GM10847 (cell line): Measurements from ENCODE around the gene SLC35D1.

Source experiments
- POLR2A ChIP-seq: IDR thresholded peaks from 2 replicates; pipeline ENCODE4 v1.6.1; 2011; ENCODE audit not compliant: insufficient read length; ENCODE audit errors: extremely low read depth

SLC35D1 gene

DNA sequence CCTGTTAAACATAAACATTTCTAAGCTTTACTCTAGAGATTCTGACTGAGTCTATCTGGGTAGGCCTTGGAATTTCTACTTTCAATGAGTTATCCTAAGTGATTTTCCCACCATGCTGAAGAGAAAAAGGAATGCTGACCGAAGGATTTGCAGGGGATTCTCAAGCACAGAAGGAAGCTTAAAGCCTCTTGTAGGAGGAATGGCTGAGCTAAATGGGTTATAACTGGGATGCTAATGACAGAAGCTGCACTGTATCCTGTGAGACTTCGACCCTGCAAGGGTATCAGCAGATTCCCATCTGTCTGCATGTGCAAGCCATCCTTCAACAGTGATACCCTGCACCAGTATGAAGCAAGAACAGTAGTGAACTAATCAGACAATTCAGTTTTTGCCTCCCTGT, 35.4 kb downstream of the SLC35D1 start:
- no peak for TF ChIP-seq POLR2A

DNA sequence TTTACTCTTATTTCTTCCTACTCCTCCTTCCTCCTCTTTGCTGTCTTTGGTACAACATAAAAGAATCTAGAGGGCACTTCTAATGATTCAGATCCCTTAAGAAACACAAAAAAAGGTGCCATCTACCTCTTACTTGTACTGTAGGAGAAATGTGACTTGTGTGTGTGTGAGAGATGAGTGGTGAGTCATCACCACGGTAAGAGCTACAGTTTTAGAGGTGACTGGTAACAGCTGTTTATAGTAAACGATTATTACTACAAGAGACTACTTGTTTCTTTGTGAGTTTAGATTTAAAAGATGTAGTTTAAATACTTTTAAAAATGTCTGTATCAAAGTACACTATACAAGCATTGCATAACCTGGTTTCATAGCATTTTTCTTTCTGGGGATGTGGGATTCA, 40.4 kb downstream of the SLC35D1 start:
- TF ChIP-seq POLR2A = no peak

DNA sequence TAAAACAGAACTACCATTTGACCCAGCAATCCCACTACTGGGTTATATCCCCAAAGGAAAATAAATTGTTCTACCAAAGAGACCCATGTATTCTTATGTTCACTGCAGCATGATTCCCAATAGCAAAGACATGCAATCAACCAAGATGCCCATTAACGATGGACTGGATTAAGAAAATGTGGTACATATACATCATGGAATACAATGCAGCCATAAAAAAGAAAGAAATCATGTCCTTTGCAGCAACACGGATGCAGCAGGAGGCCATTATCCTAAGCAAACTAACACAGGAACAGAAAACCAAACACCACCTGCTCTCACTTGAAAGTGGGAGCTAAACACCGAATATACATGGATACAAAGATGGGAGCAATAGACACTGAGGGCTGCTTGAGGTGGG, 44.2 kb downstream of the SLC35D1 start:
- no peak for TF ChIP-seq POLR2A

DNA sequence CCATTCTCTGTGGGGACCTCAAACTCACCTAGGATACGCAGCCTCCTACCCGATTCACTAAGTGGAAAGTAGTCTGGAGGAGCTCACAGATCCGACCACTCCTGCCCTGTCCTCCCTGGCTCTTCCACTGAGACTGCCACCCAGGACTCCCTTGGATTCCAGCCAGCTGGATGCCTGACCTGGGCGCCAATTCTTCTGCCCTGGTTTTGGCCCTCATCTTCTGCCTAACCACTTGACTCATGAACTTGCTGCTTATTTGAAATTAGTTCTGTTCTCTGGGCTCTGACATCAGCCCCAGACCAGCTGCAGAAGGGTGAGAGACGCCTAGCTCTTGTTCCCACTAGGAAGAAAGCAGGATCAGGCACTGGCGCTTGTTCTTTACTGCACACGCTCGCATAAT, 48.9 kb downstream of the SLC35D1 start:
- no peak for TF ChIP-seq POLR2A

DNA sequence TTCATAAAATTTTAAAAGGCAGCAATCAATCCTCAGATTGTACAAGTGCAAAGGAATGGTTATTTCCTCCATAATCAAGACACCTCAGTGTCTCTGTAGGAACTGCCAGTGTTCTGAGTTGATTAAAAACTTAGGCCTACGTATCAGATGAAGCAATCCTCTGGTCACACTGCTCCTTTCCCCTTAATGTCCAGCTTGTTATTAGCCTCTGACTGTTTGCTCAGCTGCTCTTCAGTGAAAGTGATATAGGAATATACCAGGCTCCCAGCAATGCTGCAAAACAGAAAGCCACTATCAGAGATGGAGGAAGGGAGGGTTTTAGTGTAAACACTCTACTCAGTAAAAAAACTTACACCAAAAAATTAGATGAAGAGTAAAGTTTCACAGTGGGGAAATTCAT, 49.8 kb downstream of the SLC35D1 start:
- TF ChIP-seq POLR2A = no peak

DNA sequence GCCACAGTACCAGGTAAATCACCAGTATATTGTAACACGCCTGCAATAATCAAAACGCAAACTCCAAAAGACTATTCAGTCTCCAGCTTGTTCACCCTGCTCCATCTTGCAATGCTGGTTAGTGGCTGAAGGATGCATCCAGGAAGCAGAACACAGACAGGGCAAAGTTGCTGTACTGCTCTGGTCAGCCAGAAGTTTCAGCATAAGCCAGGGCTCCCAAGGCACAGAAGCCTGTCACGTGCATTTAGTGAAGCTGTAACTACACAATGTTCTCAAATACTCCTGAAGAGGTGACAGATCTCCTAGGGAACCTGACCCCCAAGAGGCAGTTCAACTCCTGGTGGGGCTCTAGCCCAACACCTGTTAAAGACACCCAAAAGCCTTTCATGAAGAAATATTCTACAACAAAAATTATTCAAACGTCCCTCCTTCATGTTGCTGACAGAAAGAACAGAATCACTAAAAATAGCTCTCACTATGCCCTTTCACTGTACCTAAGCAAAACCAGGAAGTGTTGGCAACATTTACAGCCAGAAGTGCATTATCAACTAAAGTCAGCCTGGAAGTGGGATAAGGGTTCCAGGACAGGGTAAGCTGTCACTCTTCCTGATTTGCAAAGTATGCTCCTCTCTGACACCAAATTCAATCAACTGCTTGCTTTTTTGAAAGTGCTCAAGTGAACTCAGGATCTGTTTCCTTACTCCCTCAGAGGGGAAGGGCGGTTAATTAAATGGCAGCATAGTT, 52.1 kb downstream of the SLC35D1 start:
- TF ChIP-seq POLR2A = no peak

DNA sequence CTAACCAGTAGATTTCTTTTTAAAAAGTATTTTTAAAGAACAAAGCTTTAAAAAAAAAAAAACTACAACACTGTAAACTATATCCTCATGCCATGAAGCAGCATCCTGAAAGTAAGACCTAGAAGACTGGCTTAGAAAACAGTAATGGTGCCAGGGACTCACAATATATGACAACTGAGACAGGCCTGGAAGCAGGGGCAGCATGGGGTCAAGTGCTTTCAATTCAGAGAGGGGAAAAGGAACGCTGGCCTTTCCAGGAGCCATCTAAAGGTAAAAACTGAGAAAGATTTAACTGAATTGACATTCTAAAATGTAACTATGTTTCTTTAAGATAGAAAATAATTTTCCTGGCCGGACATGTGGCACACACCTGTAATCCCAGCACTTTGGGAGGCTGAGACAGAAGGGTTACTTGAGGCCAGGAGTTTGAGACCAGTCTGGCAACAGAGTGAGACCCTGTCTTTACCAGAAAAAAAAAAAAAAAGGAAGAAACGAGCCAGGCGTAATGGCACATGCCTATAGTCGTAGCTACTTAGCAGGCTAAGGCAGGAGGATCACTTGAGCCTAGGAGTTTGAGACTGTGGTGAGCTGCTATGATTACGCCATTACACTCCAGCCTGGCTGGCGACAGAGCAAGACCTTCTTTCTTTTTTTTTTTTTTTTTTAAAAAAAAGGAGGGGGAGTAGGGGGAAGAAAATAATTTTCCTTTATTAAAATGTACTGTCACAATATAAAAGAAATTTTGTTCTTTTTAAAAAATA, 54.1 kb downstream of the SLC35D1 start:
- no peak for TF ChIP-seq POLR2A

DNA sequence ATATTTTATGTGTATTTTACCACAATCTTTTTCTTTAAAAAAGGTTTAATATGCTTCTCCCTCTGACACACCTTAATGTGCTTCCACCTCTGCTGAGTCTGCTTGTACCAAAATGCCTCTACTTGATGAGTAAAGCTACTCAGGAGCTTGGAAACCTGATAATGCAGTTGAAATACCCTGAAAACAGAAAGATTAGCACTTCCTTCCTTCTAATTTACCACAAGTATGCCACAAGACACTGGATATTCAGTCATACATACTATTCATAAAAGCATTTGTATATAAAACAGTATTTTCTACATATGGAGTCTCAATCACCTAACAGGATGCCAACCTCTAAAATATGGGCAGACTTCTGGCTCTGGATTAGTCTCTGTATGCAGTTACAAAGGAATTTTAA, 55.0 kb downstream of the SLC35D1 start:
- TF ChIP-seq POLR2A = no peak

DNA sequence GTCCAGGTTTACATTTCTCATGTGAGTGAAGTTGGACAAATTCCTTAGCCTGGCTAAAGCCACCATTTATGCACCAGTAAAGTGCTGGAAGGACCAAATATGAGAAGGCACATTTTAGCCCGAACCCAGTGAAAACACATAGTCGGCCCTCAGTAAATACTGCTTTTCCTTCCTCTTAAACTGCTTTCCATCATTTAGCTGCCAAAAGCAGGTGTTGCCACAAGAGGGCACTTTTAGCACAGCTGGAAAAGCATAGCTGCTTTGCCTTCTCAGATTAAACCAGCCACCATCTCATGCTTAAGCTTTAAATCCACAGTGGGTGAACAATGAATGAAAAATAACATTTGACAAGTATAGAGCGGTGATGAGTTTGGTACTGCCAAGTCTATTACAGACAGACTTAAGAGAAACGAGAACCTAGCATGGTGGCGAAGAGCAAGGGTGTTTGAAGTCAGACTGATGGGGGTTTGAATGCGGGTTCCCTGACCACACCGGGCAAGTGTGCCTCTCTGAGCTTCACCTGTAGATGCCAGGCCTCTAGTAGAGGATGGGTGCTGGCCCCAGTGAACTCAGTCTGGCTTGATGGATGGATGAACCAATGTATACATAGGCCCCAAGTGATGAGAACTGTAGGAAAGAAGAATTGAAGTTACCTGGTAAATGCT, 57.8 kb downstream of the SLC35D1 start:
- no peak for TF ChIP-seq POLR2A

DNA sequence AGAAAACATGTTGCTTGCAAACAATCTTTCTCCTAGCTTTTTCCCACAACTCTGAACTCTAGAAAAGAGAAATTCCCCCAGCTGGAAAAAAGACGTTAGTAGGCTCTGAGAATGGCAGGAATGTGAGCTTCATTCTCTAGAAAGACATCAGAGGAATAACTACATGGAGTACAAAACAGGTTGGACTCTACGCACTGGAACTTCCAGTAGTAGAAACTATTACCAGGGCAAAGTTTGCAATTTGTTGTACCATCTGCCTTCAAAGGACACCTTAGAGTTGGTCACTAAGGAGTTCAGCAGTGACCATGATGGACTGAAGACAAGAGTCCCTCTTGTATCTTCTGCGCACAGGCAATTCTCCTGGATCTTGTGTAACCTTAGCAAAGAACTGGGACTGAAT, 60.9 kb downstream of the SLC35D1 start:
- no peak for TF ChIP-seq POLR2A

DNA sequence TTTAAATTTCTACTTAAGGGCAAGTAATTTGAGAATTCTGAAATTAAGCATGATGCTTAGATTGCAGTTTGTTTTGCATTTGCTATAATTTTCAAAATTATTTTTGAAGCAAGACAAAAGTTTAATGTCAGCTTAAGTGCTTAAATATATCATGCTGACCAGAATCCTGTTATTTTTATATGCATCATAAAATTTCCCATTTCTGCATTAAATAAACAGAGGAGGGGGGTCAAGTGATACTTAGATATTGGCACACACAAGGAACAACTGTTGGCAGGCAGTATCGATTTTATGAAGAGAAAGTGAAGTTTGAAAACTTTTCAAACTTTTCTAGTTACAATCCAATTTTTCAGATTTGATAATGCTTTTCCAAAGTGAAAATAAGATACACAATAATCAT, 68.1 kb downstream of the SLC35D1 start:
- no peak for TF ChIP-seq POLR2A

DNA sequence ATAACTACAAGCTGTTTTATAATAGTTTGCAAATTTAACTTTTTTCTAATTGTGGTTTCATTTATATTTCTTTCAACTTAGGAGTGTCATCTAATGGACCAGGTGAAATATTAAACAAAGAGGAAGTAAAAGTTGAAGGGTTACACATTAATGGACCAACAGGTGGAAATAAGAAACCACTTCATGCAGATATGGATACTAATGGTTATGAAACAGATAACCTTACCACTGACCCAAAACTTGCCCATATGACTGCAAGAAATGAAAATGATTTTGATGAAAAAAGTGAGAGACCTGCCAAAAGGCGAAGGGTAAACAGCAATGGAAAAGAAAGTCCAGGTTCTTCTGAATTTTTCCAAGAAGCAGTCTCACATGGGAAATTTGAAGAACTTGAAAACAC, 69.5 kb downstream of the SLC35D1 start:
- TF ChIP-seq POLR2A = no peak

DNA sequence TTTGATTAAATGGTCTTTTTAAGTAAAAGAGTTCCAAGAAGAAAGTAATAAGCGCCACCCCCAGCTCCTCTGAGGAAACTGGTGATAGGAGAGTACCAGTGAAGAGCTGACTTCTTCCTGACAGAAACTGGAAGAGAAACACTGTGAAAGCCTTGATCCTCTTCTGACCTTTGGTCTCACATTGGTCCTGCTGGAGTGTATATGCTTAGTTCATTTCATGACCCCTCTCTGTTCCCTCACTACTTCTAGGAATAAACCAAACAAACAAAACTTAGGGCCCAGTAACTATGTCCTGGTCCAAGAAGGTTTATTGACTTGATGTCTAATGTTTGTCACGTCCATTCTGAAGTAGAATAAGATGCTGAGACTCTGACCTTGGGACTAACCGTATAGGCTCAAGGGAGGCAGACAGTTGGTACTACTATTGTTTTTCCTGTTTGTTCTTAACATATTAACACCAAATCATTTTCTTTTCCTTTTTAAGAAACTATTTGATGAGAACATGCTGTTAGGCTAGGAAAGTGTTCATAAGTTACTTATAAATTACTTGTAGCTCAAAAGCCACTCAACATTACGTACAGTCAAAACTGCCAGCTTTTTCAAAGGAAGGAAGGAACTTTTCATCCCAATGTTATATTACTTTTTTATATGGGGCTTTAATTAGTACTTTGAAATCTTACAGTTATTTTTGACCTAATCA, 71.2 kb downstream of the SLC35D1 start:
- TF ChIP-seq POLR2A = no peak

DNA sequence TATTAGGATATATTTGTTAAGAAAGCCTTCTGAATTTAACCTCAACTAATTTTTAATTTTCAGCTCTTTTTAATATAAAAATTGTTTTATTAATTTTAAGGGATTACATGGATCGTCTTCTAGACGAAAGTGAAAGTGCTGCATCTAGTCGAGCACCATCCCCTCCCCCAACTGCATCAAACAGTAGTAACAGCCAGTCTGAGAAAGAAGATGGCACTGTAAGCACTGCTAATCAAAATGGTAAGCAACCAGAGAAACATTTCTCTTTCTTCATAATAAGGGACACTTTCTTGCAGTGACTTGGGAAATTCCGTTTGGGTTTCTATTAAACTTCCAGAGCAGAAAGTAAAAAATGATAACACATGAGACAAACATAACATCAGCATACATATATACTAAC, 72.3 kb downstream of the SLC35D1 start:
- no peak for TF ChIP-seq POLR2A

DNA sequence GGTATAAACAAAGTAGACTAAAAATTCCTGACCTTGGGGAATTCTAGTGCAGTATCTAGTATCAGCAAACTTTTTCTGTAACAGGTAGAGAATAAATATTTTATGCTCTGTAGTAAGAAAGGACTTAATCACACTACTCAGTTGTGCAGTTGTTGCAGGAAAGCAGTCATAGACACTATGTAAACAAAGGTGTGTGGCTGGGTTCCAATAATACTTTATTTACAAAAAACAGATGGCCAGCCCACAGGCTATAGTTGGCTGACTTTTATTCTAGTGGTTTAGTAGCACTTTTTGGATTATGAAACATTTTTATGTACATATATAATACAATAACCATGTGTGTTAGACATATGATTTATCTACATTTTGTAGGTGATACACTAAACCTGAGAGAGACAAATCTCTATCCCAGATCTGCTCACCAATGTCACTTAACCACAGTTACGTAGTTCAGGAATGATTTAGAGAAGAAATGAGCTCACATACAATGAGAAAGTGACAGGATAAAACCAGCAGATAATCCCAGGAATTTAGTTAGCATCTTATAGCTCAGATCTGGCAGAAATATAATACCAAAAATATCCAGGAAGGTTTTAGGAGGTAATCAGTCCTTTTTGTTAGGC, 73.1 kb downstream of the SLC35D1 start:
- no peak for TF ChIP-seq POLR2A

DNA sequence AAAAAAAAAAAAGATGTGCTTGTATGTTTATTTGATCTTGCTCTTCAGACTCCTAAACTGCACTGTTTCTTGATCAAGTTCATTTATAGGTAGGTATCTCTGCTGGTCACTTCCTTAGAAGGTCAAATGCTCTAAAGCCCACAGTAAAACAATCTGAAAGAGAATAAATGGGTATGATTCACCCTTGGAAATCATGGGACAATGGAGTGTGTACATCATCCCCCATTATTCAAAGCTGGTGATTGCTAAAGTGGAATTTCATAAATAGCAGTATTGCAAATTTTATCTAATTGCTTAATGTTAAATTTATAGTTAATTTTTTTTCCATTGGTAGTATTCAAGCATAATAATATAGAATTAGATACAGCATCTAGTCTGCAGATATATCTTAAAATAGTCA, 75.7 kb downstream of the SLC35D1 start:
- no peak for TF ChIP-seq POLR2A

DNA sequence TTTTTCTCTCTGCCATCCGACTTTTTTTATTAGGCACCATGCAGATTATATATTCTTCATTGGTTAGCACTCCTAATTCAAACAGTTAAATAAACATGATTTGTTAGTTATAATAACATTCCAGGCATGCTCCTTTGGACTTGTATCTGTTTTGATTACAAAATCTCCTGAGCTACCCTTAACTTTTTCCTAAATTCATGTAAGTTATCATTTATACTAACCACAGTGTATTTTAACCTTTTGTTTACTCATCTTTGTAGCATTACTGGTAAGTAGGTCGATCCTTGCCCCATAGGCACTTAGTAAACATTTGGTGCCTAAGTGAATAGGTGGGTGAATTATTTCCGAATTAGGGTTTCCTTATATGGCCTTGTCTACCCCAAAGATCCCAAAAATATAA, 85.4 kb downstream of the SLC35D1 start:
- no peak for TF ChIP-seq POLR2A
